DMS 273 treated with DMSO at 0.1 percent for 48 hours (cell line): ENCODE measurements around the gene SPINK2.

Experiments
- DNase-seq: peaks from one replicate; lab custom pipeline; 2025; lab: John Stamatoyannopoulos, UW

Gene SPINK2, protein sequence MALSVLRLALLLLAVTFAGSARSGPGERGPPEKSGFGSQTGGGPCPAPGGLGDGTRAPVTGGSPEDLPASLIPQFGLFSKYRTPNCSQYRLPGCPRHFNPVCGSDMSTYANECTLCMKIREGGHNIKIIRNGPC

DNA sequence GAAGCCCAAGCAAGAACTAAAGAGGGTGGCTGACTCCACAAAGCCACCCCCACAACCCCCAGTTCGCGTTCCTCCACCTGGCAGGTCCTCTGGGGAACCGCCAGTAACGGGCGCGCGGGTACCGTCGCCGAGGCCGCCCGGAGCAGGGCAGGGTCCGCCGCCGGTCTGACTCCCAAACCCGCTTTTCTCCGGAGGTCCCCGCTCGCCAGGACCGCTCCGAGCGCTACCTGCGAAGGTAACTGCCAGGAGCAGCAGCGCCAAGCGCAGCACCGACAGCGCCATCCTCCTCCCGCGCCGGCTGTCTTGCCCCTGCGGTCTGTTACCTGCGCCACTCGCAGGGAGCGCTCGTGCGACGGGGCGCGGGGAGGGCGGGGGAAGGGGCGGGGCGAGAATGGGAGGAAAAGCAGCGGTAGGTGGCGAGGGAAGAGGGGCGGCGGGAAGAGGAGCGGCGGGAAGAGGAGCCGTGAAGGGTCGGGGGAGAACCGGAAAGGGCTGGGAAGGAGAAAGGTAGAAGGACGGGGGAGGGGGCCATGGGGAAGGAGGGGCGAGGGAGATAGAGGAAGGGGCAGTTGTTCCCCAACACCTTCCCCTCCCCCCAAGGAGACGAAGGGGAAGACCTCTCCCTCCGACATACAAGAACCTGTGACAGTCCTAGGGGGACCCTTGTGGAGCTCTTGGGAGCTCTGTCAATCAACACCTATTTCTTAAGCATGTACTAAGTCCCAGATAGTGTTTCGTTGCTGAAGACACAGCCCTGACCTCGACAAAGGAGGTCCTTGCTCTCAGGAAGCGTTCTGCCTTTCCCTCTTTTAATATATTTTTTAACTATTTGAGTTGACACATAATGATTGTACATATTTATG lies at the start of gene SPINK2:
TSS of gene SPINK2 (minus strand) at position 321 of the 863 bp plus-strand sequence. CDS start at position 282, 39 bp downstream.
- no peak for DNase-seq

GRCh38 chr4:56870946-56871345 lies 49.4 kb upstream of the SPINK2 start:
- peak; percentile 54 for DNase-seq

- DNase-seq = no peak
Observed at GRCh38 chr4:56863441-56864139, 42.1 kb upstream of the SPINK2 start.

GRCh38 chr4:56861360-56861759 lies 39.9 kb upstream of the SPINK2 start:
- no peak for DNase-seq

- no peak for DNase-seq
Observed at GRCh38 chr4:56860781-56861180, 39.3 kb upstream of the SPINK2 start.

- no peak for DNase-seq
Observed at GRCh38 chr4:56859841-56860240, 38.3 kb upstream of the SPINK2 start.

DNA sequence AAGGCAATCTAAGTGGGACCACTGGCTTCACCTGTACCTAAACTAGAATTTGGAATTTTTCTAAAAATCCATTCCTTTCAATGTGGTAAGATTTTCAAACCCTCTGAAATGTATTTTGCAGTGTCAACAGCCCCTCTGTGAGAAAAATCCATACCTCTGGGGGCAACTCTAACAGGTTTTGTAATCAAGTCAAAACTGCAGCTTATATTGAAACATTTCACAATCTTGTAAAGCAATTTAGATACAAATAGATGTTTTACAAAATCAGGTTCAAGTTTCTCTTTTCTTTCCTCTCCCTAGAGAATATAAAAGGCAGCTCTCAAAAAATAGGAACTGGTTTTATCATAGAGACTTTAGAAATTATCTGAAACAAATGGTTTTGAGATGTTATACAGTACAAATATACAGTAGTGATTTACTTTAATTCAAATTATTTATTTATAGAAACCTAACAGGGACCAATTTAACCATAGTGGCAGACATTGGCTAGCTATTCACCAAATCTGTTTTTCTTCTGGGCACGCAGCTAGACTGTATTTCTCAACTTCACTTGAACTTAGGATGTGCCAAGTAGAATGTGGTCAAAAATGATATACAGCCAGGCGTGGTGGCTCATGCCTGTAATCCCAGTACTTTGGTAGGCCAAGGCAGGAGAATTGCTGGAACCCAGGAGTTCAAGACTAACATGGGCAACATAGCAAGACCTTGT lies 36.3 kb upstream of the SPINK2 start:
- no peak for DNase-seq

DNA sequence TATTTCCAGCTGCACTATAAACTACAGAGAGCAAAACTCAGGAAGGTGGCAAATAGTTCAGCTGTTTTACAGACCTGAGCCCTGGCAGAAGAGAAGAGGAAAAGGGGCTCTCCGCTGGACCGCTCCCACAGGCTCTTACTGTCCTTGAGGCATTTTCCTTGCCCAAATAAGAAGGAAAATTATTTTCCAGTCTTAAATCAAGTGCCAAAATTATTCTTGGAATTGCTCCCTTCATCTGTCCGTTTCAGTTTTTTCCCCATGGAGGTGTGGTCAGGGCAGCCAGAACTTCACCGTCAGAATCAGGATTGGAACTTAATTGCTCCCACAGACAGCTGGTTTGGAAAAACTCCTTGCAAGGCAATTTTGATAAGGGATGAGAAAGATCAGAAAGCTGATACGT lies 35.2 kb upstream of the SPINK2 start:
- DNase-seq = no peak

DNA sequence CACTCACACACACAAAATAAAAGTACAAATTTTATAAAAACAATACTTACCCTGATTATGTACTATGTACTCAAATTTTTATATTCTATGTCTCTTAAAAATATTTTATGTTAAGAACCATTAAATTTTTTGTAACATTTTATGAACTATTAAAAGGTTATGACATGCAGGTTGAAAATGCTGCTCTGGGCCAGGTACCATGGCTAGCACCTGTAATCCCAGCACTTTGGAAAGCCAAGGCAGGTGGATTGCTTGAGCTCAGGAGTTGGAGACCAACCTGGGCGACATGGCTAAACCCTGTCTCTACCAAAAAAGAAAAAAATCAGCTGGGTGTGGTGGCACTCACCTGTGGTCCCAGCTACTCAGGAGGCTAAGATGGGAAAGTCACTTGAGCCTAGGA lies 29.4 kb upstream of the SPINK2 start:
- DNase-seq = no peak

DNA sequence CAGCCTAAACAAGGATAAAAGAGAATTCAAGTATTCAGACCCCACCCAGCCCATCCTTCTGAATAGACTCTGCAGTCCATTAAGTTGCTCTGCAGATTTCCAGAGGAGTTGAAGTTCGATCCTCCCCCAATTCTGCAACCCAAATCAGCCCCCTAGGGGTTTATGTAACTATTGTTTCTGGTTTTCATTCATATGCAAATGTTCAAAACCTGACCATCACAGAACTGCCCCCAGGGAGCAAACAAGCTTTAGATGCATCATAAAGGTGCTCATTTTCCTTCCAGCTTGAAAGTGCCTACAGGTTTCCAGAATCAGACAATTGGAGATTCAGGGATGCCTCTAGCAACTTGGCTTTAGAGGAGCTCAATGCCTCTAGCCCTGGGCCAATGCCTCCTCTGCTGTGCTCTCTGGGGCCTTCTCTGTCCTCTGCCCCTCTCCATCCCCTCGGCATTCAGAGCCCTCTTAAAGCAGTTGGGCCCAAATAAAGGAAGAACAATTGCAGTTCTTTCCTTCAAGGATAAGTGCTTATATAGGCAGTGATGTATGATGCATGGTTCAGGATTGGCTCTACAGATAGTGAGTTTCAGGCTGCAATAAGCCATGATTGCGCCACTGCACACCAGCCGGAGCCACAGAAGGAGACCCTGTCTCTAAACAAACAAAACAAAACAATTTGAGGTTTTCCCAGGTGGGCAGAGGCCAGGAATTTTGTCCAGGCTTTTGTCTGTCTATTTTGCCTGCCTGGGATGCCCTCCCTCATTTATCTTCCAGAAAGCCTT lies 23.5 kb upstream of the SPINK2 start:
- DNase-seq = no peak

GRCh38 chr4:56843421-56843899 lies 22.0 kb upstream of the SPINK2 start:
- no peak for DNase-seq

- DNase-seq = no peak
Observed at GRCh38 chr4:56840559-56840958, 19.1 kb upstream of the SPINK2 start.

GRCh38 chr4:56828784-56829535 lies 7.5 kb upstream of the SPINK2 start:
- no peak for DNase-seq

- DNase-seq = no peak
Observed at GRCh38 chr4:56823933-56824600, 2.6 kb upstream of the SPINK2 start.

- DNase-seq = no peak
Observed at GRCh38 chr4:56818797-56819196, 2.7 kb downstream of the SPINK2 start.

- no peak for DNase-seq
Observed at GRCh38 chr4:56817840-56818491, 3.5 kb downstream of the SPINK2 start.

GRCh38 chr4:56806666-56807065 lies 14.8 kb downstream of the SPINK2 start:
- DNase-seq = no peak

GRCh38 chr4:56804551-56804950 lies 16.9 kb downstream of the SPINK2 start:
- no peak for DNase-seq

DNA sequence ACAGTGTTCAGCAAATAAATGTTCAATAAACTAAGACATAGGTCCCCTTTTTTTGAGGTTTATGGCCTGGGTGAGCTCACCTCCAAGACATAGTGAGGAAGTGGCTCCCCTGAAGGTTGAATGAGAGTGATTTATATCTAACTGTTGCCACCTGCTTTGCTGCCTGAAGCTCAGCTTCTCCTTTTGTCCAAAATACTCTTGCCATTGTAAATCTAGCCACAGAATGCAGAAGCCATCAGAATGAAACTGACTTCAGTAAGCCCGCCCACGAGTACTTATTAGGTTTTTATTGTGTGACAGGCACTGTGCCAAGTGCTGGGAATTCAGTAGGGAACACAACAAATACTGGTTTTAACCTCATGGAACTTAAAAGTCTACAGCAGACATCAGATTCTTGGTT lies 18.0 kb downstream of the SPINK2 start:
- no peak for DNase-seq
